IMR-90 (cell line): ENCODE data around the gene SKP1.

ENCODE experiments used
- CTCF ChIP-seq: conservative IDR thresholded peaks from 2 replicates; pipeline ENCODE4 v1.5.1; 2012; ENCODE audit warnings: mild to moderate bottlenecking, low read depth, low read length, improper control_type of control experiment
- ELK1 ChIP-seq: fragments of 150-350 bp; IDR thresholded peaks from 2 replicates; pipeline ENCODE4 v1.6.1; 2016; ENCODE audit warnings: low read depth, mild to moderate bottlenecking, low read length, moderate library complexity, borderline replicate concordance
- RAD21 ChIP-seq: IDR thresholded peaks from 2 replicates; pipeline ENCODE4 v1.6.1; 2012; ENCODE audit warnings: low read length, improper control_type of control experiment
- RCOR1 ChIP-seq: IDR thresholded peaks from 2 replicates; pipeline ENCODE4 v1.6.1; 2012; ENCODE audit warnings: mild to moderate bottlenecking, low read length, improper control_type of control experiment; ENCODE audit not compliant: insufficient replicate concordance
- TF ChIP-seq, protein P1 (sequence below): fragments of 150-350 bp; IDR thresholded peaks from 2 replicates; pipeline ENCODE4 v1.6.1; 2017; ENCODE audit warnings: mild to moderate bottlenecking, antibody characterized with exemption, low read length, low read depth

- TF ChIP-seq CTCF (no peak), ELK1 (no peak), RCOR1 (no peak), RAD21 (no peak)
- TF ChIP-seq, protein P1, sequence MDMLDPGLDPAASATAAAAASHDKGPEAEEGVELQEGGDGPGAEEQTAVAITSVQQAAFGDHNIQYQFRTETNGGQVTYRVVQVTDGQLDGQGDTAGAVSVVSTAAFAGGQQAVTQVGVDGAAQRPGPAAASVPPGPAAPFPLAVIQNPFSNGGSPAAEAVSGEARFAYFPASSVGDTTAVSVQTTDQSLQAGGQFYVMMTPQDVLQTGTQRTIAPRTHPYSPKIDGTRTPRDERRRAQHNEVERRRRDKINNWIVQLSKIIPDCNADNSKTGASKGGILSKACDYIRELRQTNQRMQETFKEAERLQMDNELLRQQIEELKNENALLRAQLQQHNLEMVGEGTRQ, result no peak
Observed at GRCh38 chr5:134118212-134118835, 58.4 kb downstream of the SKP1 start.
